Stimulated activated CD8-positive, alpha-beta memory T cell treated with anti-CD3 and anti-CD28 coated beads, Interleukin-15, amount 100 ng/mL, for 48 hours (primary cell): ENCODE results near the gene ZNF217.
A peak's percentile ranks its signal among the peaks of the same experiment; 100 is the strongest.
"Not testable (repeated sequence)": the region's sequence is repeated elsewhere in the genome, so short reads cannot be mapped to it uniquely, and the experiment has no call there.

Source experiments
- DNase-seq, 2 donors: peaks; one replicate each; pipeline ENCODE4 v3.0.0-alpha.2; 2020; ENCODE audit warnings: low read depth in 2 of 2

ZNF217 gene

GRCh38 chr20:53622247-53623133 lies 28.9 kb upstream of the ZNF217 start:
- DNase-seq, result no peak

- DNase-seq, result no peak
Measured at GRCh38 chr20:53621482-53622246, 28.0 kb upstream of the ZNF217 start.

GRCh38 chr20:53618490-53619000 lies 24.9 kb upstream of the ZNF217 start:
- DNase-seq, result not testable (repeated sequence)

GRCh38 chr20:53617791-53618489 lies 24.3 kb upstream of the ZNF217 start:
- no peak for DNase-seq

- DNase-seq, result not testable (repeated sequence)
Measured at GRCh38 chr20:53616489-53616888, 22.9 kb upstream of the ZNF217 start.

- DNase-seq, result no peak
Measured at GRCh38 chr20:53613748-53614147, 20.1 kb upstream of the ZNF217 start.

GRCh38 chr20:53612289-53612688 lies 18.6 kb upstream of the ZNF217 start:
- DNase-seq, result not testable (repeated sequence)

GRCh38 chr20:53611449-53611894 lies 17.8 kb upstream of the ZNF217 start:
- no peak for DNase-seq

- DNase-seq, result peak; percentile 55 to 56
Measured at GRCh38 chr20:53609491-53610445, 16.1 kb upstream of the ZNF217 start.

- DNase-seq, result no peak
Measured at GRCh38 chr20:53608456-53609452, 15.1 kb upstream of the ZNF217 start.

GRCh38 chr20:53608071-53608455 lies 14.4 kb upstream of the ZNF217 start:
- no peak for DNase-seq

GRCh38 chr20:53606364-53606985 lies 12.8 kb upstream of the ZNF217 start:
- DNase-seq, result no peak

- not testable (repeated sequence) for DNase-seq
Measured at GRCh38 chr20:53605401-53605800, 11.8 kb upstream of the ZNF217 start.

GRCh38 chr20:53604846-53605245 lies 11.2 kb upstream of the ZNF217 start:
- not testable (repeated sequence) for DNase-seq

- DNase-seq, result no peak
Measured at GRCh38 chr20:53602661-53603060, 9.0 kb upstream of the ZNF217 start.

GRCh38 chr20:53599910-53600632 lies 6.4 kb upstream of the ZNF217 start:
- no peak for DNase-seq

GRCh38 chr20:53599378-53599777 lies 5.7 kb upstream of the ZNF217 start:
- DNase-seq, result no peak

GRCh38 chr20:53599044-53599362 lies 5.4 kb upstream of the ZNF217 start:
- DNase-seq, result no peak
